HepG2 (cell line): ENCODE results near the gene TNPO3. TPM values are rescaled to one million over a fixed set of nuclear protein-coding genes. Genes with fewer than 3 reads are reported as not detected.

Source experiments
- ATAC-seq: fragments of 200-7000 bp; cut with Tn5 transposase; 3 replicates; pipeline ENCODE4 v1.9.1; 2020; ENCODE audit warnings: mild to moderate bottlenecking, moderate library complexity
- BruUV-seq: library from RNA; stranded (reverse); fragments of 400-500 nt; replicated peaks from 2 replicates; lab custom pipeline; 2021; lab: Mats Ljungman, UMichigan
- CTCF ChIA-PET: fragments of 300-600 bp; formaldehyde crosslinking; extraction: SDS; loops from one replicate; lab custom pipeline; 2021; ENCODE audit warnings: low total read pairs, inconsistent platforms, low intra/inter-chr PET ratio; lab: Yijun Ruan, JAX
- POLR2A ChIA-PET: fragments of 350-600 bp; sonication (Branson Sonifier 250); formaldehyde crosslinking; loops from one replicate; lab custom pipeline; 2020; ENCODE audit warnings: antibody characterized with exemption, inconsistent platforms; lab: Yijun Ruan, JAX
- DNase-seq: peaks from one replicate; pipeline ENCODE4 v3.0.0-alpha.2; 2015; ENCODE audit warnings: low spot score
- FAIRE-seq: peaks from 3 replicates; lab custom pipeline; 2011; peaks lifted over from hg19 to GRCh38; lab: Jason Lieb, UNC
- H2AFZ ChIP-seq: one replicate; pipeline ENCODE4 v1.6.1; 2011; ENCODE audit warnings: low read length, inconsistent platforms
- H3K27ac ChIP-seq: fragments of 300-600 bp; 3 replicates; pipeline ENCODE4 v1.8.0; 2011; ENCODE audit warnings: mixed run types, mild to moderate bottlenecking, mixed read lengths, low read length, inconsistent platforms; ENCODE audit not compliant: insufficient read depth; ENCODE audit errors: extremely low read length
- H3K27me3 ChIP-seq, 2 experiments: fragments of 200-600 bp in 1 of 2; 2 replicates in 1 of 2; 3 replicates in 1 of 2; pipeline versions ENCODE4 v1.6.0 to v1.8.0; 2011; ENCODE audit warnings: low read length in 2 of 2, mild to moderate bottlenecking in 2 of 2, moderate library complexity in 2 of 2, inconsistent platforms in 1 of 2; ENCODE audit not compliant: insufficient read depth in 2 of 2, control insufficient read depth in 1 of 2
- H3K36me3 ChIP-seq, 2 experiments: fragments of 200-600 bp in 1 of 2; replicated peaks in 1 of 2; 2 replicates in 1 of 2; 3 replicates in 1 of 2; pipeline versions ENCODE4 v1.5.1 to v1.8.0; 2011; ENCODE audit warnings: low read length in 2 of 2, inconsistent platforms in 1 of 2; ENCODE audit not compliant: insufficient read depth in 2 of 2, control insufficient read depth in 1 of 2
- H3K4me1 ChIP-seq: 2 replicates; pipeline ENCODE4 v1.5.1; 2012; ENCODE audit warnings: low read length, inconsistent platforms; ENCODE audit not compliant: insufficient read depth
- H3K4me2 ChIP-seq: 2 replicates; pipeline ENCODE4 v1.6.0; 2011; ENCODE audit warnings: low read depth, low read length, inconsistent platforms
- H3K4me3 ChIP-seq, 3 experiments: fragments of 200-600 bp in 1 of 3; sonication (generic), shearing (Covaris generic) in 1 of 3; replicated peaks in 1 of 3; 2 replicates each; pipeline ENCODE4 v1.5.1; 2011 to 2016; ENCODE audit warnings: low read length in 3 of 3, inconsistent platforms in 2 of 3, low read depth in 2 of 3, mild to moderate bottlenecking in 2 of 3, control low read depth in 1 of 3, mixed read lengths in 1 of 3; ENCODE audit not compliant: insufficient read depth in 1 of 3
- H3K79me2 ChIP-seq: one replicate; pipeline ENCODE4 v1.6.1; 2011; ENCODE audit warnings: low read length, inconsistent platforms; ENCODE audit not compliant: insufficient read depth
- H3K9ac ChIP-seq: 2 replicates; pipeline ENCODE4 v1.6.0; 2011; ENCODE audit warnings: mild to moderate bottlenecking, low read depth, low read length, inconsistent platforms; ENCODE audit not compliant: insufficient read depth
- H3K9me3 ChIP-seq: 2 replicates; pipeline ENCODE4 v1.5.1; 2012; ENCODE audit warnings: mild to moderate bottlenecking, low read length
- H4K20me1 ChIP-seq: 2 replicates; pipeline ENCODE4 v1.6.0; 2011; ENCODE audit warnings: inconsistent platforms, mild to moderate bottlenecking, low read length, moderate library complexity; ENCODE audit not compliant: insufficient read depth
- BCL6 ChIP-seq: IDR thresholded peaks from 2 replicates; pipeline ENCODE4 v1.6.1; 2016; ENCODE audit warnings: missing genetic modification reagents, missing compliant biosample characterization
- CHCHD3 ChIP-seq: sonication (generic); formaldehyde crosslinking; IDR thresholded peaks from 2 replicates; pipeline ENCODE4 v1.8.0; 2022; ENCODE audit warnings: mild to moderate bottlenecking, missing genetic modification reagents, moderate library complexity
- ELF1 ChIP-seq: sonication (generic); formaldehyde crosslinking; IDR thresholded peaks from 2 replicates; pipeline ENCODE4 v1.4.0; 2020; ENCODE audit warnings: missing genetic modification reagents
- IRF2 ChIP-seq: IDR thresholded peaks from 2 replicates; pipeline ENCODE4 v1.6.1; 2018; ENCODE audit warnings: missing genetic modification reagents, missing compliant biosample characterization
- MBNL3 ChIP-seq: fragments of 250-450 bp; sonication (Bioruptor Pico); conservative IDR thresholded peaks from 2 replicates; pipeline ENCODE4 v1.8.0; 2022; ENCODE audit warnings: mild to moderate bottlenecking, inconsistent platforms
- MIER3 ChIP-seq: IDR thresholded peaks from 2 replicates; pipeline ENCODE4 v1.6.1; 2016; ENCODE audit warnings: missing compliant biosample characterization, borderline replicate concordance
- PHF5A ChIP-seq: IDR thresholded peaks from one replicate; pipeline ENCODE4 v1.6.1; 2018; ENCODE audit warnings: low read depth, missing genetic modification reagents; ENCODE audit not compliant: unreplicated experiment
- RARA ChIP-seq: IDR thresholded peaks from 2 replicates; pipeline ENCODE4 v1.6.1; 2016; ENCODE audit warnings: missing genetic modification reagents, missing compliant biosample characterization
- RBM39 ChIP-seq: fragments of 200-400 bp; formaldehyde crosslinking; IDR thresholded peaks from one replicate; pipeline ENCODE4 v1.6.1; 2018; ENCODE audit warnings: antibody characterized with exemption, mild to moderate bottlenecking, low read depth, low read length; ENCODE audit not compliant: poor library complexity, severe bottlenecking
- SP2 ChIP-seq: sonication (generic); formaldehyde crosslinking; IDR thresholded peaks from 2 replicates; pipeline ENCODE4 v1.5.1; 2020; ENCODE audit warnings: mild to moderate bottlenecking, missing genetic modification reagents
- ZBTB4 ChIP-seq: sonication (generic); formaldehyde crosslinking; IDR thresholded peaks from 2 replicates; pipeline ENCODE4 v1.4.0; 2020; ENCODE audit warnings: missing genetic modification reagents, mild to moderate bottlenecking, borderline replicate concordance
- ZNF30 ChIP-seq: sonication (generic); formaldehyde crosslinking; IDR thresholded peaks from 2 replicates; pipeline ENCODE4 v1.5.0; 2020; ENCODE audit warnings: mild to moderate bottlenecking, missing genetic modification reagents
- ZNF713 ChIP-seq: sonication (generic); formaldehyde crosslinking; IDR thresholded peaks from 2 replicates; pipeline ENCODE4 v1.4.0; 2020; ENCODE audit warnings: mild to moderate bottlenecking, missing genetic modification reagents
- ZNF883 ChIP-seq: sonication (generic); formaldehyde crosslinking; IDR thresholded peaks from 2 replicates; pipeline ENCODE4 v1.5.1; 2020; ENCODE audit warnings: mild to moderate bottlenecking, missing genetic modification reagents; ENCODE audit errors: not compliant biosample characterization
- WGBS: methylation state at CpG from one replicate; pipeline ENCODE4 v1.1.6; 2017; ENCODE audit warnings: low lambda C conversion rate; 5-methylcytosine and 5-hydroxymethylcytosine counted together
- in situ Hi-C: cut with HindIII; loops from 2 replicates; pipeline ENCODE4 v1.10.0; 2017; ENCODE audit warnings: low pct_unique_long_range_greater_than_20kb; ENCODE audit not compliant: extremely low pct_ligation_motif_present
- intact Hi-C: fragments of 100-400 bp; cut with micrococcal nuclease; formaldehyde crosslinking; loops from one replicate; pipeline ENCODE4 v1.10.0; 2022; ENCODE audit not compliant: unreplicated experiment
- polyA plus RNA-seq, 8 experiments: library from polyadenylated mRNA; depleted of rRNA in 3 of 8; stranded (reverse) in 7 of 8; unstranded in 1 of 8; fragments of >200 nt; fragmentation: Illumina TruSeq in 4 of 8; extraction: Trizol in 4 of 8; gene quantifications; 2 replicates each; pipeline versions ENCODE4 v1.2.1 to v1.2.3, GENCODE V29; 2011 to 2016; ENCODE audit warnings: low read depth in 4 of 8, missing spikeins in 1 of 8, mixed read lengths in 1 of 8; ENCODE audit not compliant: insufficient read depth in 1 of 8
- total RNA-seq, 5 experiments: library from RNA; depleted of rRNA; stranded (reverse); fragments of >200 nt; fragmentation: Illumina TruSeq; extraction: Trizol; gene quantifications; 2 replicates each; pipeline ENCODE4 v1.2.3, GENCODE V29; 2016; ENCODE audit warnings: low read depth in 1 of 5

Gene TNPO3
- total and polyA plus RNA-seq, 2 of the 13 experiments (the other 11 are each of a cell fraction or from before 2014, with no cell fraction given), result 23.8 to 44.6 TPM

- peaks cover 6 to 65% of the 10 kb centered on the region in 2 experiments for H3K36me3 ChIP-seq
- peaks cover 3% of the 10 kb centered on the region for H3K79me2 ChIP-seq
- POLR2A ChIA-PET, result no interaction called here
Measured at GRCh38 chr7:129009437-129009836, 45.5 kb downstream of the TNPO3 start.

GRCh38 chr7:129008645-129009414 is 46.1 kb downstream of the TNPO3 start:
- peaks cover 3% of the 10 kb centered on the region for H3K79me2 ChIP-seq
- TF ChIP-seq BCL6 (CRISPR knock-in tag) (no peak), CHCHD3 (no peak), ZBTB4 (no peak), ELF1 (no peak), ZNF713 (CRISPR knock-in tag) (no peak), PHF5A (CRISPR knock-in tag) (no peak), ZNF883 (CRISPR knock-in tag) (no peak), RBM39 (no peak), MBNL3 (CRISPR knock-in tag) (no peak)

More at GRCh38 chr7:129009437-129009836, 45.5 kb downstream of the TNPO3 start:
- in situ Hi-C loops (no loop called here), intact Hi-C loops (no loop called here)
- 96% methylated on average over 3 of the region's 3 CpGs for WGBS
- no peak for FAIRE-seq
- no TSS peak for BruUV-seq
- Histone ChIP-seq H2AFZ (no peak overlapping the region), H3K4me1 (no peaks in the 10 kb centered on the region), H3K4me2 (no peak overlapping the region), H4K20me1 (no peaks in the 10 kb centered on the region), H3K27ac (no peak overlapping the region), H3K27me3 (no peaks in the 10 kb centered on the region), H3K4me3 (no peak overlapping the region), H3K9me3 (no peaks in the 10 kb centered on the region), H3K9ac (no peak overlapping the region)
- CTCF ChIA-PET, result no interaction called here
- no peak for DNase-seq
- TF ChIP-seq ZNF30 (no peak), RARA (CRISPR knock-in tag) (no peak), SP2 (no peak), MIER3 (no peak), IRF2 (CRISPR knock-in tag) (no peak)
- no peak for ATAC-seq

More at GRCh38 chr7:129008645-129009414, 46.1 kb downstream of the TNPO3 start:
- Histone ChIP-seq H2AFZ (no peak overlapping the region), H3K9ac (no peak overlapping the region), H3K27ac (no peak overlapping the region), H3K36me3 (peaks cover 6 to 65% of the 10 kb centered on the region in 2 experiments), H3K4me1 (no peaks in the 10 kb centered on the region), H4K20me1 (no peaks in the 10 kb centered on the region), H3K9me3 (no peaks in the 10 kb centered on the region), H3K27me3 (no peaks in the 10 kb centered on the region), H3K4me3 (no peak overlapping the region), H3K4me2 (no peak overlapping the region)
- FAIRE-seq (no peak), DNase-seq (no peak), ATAC-seq (no peak)
- ChIA-PET POLR2A (no interaction called here), CTCF (no interaction called here)
- WGBS, result 90% methylated on average over 2 of the region's 2 CpGs
- BruUV-seq, result no TSS peak
- intact Hi-C loops, result no loop called here
- in situ Hi-C loops, result no loop called here
